Ovary (tissue), 3 donors: Measurements from ENCODE around the gene TNS1.

Experiments used
- EP300 ChIP-seq: sonication (generic); formaldehyde crosslinking; IDR thresholded peaks from one replicate; pipeline ENCODE4 v1.6.1; 2017; ENCODE audit warnings: antibody characterized with exemption
- TF ChIP-seq, protein P1 (sequence below), 3 donors: fragments of 450-650 bp in 2 of 3; fragments of 200-600 bp in 1 of 3; IDR thresholded peaks; one replicate each; pipeline versions ENCODE4 v1.5.1 to v1.8.0; 2016 to 2022; ENCODE audit warnings: antibody characterized with exemption in 3 of 3, mild to moderate bottlenecking in 1 of 3
- donor health status: DM: no; HTN: no; CAD: no.

DNA sequence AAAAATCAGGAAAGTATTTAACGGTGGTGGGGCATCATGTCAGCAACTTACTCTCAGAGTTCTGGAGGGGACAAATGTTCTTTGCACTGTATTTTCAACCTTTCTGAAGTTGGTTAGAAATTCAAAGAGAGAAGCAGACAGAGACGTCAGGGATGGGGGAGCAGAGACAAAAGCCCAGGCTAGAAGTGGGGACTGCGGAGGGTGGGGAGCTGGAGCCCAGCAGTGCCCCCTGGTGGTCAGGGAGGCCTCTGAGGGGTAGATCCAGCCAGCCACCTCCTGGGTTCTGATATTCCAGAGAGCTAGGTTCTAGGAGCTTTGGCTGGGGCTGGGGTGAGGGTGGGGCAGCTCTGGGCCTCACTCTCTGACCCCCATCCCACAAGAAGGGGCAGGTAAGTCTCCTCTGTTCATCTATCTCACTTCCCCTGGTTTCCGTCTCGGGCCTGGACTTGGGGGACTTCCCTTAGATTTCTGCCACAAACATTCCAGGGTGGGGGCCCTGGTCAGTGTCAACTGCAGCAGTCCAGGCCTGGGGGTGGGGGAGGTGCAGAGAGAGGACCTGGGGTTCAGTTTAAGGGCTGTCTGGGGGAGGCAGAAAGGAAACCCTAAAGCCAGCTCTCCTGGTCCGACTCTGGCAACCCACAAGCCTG, 8.9 kb downstream of the TNS1 start:
- TF ChIP-seq, protein P1, sequence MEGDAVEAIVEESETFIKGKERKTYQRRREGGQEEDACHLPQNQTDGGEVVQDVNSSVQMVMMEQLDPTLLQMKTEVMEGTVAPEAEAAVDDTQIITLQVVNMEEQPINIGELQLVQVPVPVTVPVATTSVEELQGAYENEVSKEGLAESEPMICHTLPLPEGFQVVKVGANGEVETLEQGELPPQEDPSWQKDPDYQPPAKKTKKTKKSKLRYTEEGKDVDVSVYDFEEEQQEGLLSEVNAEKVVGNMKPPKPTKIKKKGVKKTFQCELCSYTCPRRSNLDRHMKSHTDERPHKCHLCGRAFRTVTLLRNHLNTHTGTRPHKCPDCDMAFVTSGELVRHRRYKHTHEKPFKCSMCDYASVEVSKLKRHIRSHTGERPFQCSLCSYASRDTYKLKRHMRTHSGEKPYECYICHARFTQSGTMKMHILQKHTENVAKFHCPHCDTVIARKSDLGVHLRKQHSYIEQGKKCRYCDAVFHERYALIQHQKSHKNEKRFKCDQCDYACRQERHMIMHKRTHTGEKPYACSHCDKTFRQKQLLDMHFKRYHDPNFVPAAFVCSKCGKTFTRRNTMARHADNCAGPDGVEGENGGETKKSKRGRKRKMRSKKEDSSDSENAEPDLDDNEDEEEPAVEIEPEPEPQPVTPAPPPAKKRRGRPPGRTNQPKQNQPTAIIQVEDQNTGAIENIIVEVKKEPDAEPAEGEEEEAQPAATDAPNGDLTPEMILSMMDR (IDR thresholded peaks at IDR 0.05): peak; percentile 55 to 58 (median 55)
- no peak for TF ChIP-seq EP300
